GM23248 (cell line): ENCODE results near the gene LFNG. TPM values are rescaled to one million over a fixed set of nuclear protein-coding genes. Genes with fewer than 3 reads are reported as not detected.
A peak's percentile ranks its signal among the peaks of the same experiment; 100 is the strongest.

Experiments
- DNase-seq: peaks from one replicate; pipeline ENCODE4 v3.0.0-alpha.2; 2015
- H2AFZ ChIP-seq: fragments of 200-600 bp; sonication (generic); 2 replicates; pipeline ENCODE4 v1.6.1; 2016; ENCODE audit warnings: antibody characterized with exemption
- H3F3A ChIP-seq: fragments of 200-600 bp; sonication (generic); 2 replicates; pipeline ENCODE4 v1.6.1; 2016; ENCODE audit warnings: mild to moderate bottlenecking, antibody characterized with exemption, mixed run types; ENCODE audit not compliant: insufficient read depth
- H3K27ac ChIP-seq: fragments of 200-600 bp; sonication (generic); 2 replicates; pipeline ENCODE4 v1.5.1; 2016; ENCODE audit warnings: mild to moderate bottlenecking
- H3K27me3 ChIP-seq: fragments of 200-600 bp; sonication (generic); replicated peaks from 2 replicates; pipeline ENCODE4 v1.6.1; 2016; ENCODE audit warnings: mild to moderate bottlenecking; ENCODE audit not compliant: insufficient read depth
- H3K36me3 ChIP-seq: fragments of 200-600 bp; sonication (generic); 2 replicates; pipeline ENCODE4 v1.6.1; 2016; ENCODE audit warnings: low read depth, mild to moderate bottlenecking
- H3K4me1 ChIP-seq: fragments of 200-600 bp; sonication (generic); 2 replicates; pipeline ENCODE4 v1.6.1; 2016; ENCODE audit warnings: mild to moderate bottlenecking; ENCODE audit not compliant: insufficient read depth
- H3K4me2 ChIP-seq: fragments of 200-600 bp; sonication (generic); one replicate; pipeline ENCODE4 v1.6.1; 2016; ENCODE audit warnings: mild to moderate bottlenecking; ENCODE audit not compliant: unreplicated experiment
- H3K4me3 ChIP-seq: fragments of 200-600 bp; sonication (generic); 2 replicates; pipeline ENCODE4 v1.5.1; 2016; ENCODE audit warnings: mild to moderate bottlenecking
- H3K79me2 ChIP-seq: fragments of 200-600 bp; sonication (generic); 2 replicates; pipeline ENCODE4 v1.6.1; 2016; ENCODE audit warnings: mild to moderate bottlenecking; ENCODE audit not compliant: insufficient read depth
- H3K9ac ChIP-seq: fragments of 200-600 bp; sonication (generic); 2 replicates; pipeline ENCODE4 v1.6.1; 2016; ENCODE audit warnings: mild to moderate bottlenecking
- H3K9me2 ChIP-seq: fragments of 200-600 bp; sonication (generic); 2 replicates; pipeline ENCODE4 v1.6.1; 2016; ENCODE audit warnings: mixed run types, mild to moderate bottlenecking, moderate library complexity; ENCODE audit not compliant: insufficient read depth
- H3K9me3 ChIP-seq: fragments of 200-600 bp; sonication (generic); one replicate; pipeline ENCODE4 v1.6.1; 2017; ENCODE audit warnings: low read depth
- H4K20me1 ChIP-seq: fragments of 200-600 bp; sonication (generic); 2 replicates; pipeline ENCODE4 v1.6.0; 2016; ENCODE audit not compliant: insufficient read depth
- EZH2 ChIP-seq: fragments of 200-600 bp; sonication (generic); IDR thresholded peaks from 2 replicates; pipeline ENCODE4 v1.6.1; 2018; ENCODE audit warnings: antibody characterized with exemption, mild to moderate bottlenecking; ENCODE audit not compliant: insufficient read depth, poor library complexity, severe bottlenecking
- EZH2phosphoT487 ChIP-seq: fragments of 200-600 bp; sonication (generic); IDR thresholded peaks from 2 replicates; pipeline ENCODE4 v1.6.1; 2018; ENCODE audit warnings: antibody characterized with exemption, moderate library complexity, mild to moderate bottlenecking, low read depth; ENCODE audit not compliant: insufficient read depth
- WGBS, 2 experiments: methylation state at CpG; one replicate each; pipeline ENCODE4 v1.1.6; 2015 to 2017; ENCODE audit warnings: low lambda C conversion rate in 2 of 2, low coverage in 1 of 2; ENCODE audit errors: missing lambda C conversion rate in 2 of 2; 5-methylcytosine and 5-hydroxymethylcytosine counted together
- in situ Hi-C: fragments of 300-500 bp; cut with MboI; formaldehyde crosslinking; loops from 2 replicates; pipeline ENCODE4 v1.15.0; 2020
- polyA plus RNA-seq: library from polyadenylated mRNA; unstranded; fragments of >200 nt; fragmentation: Nextera tagmentation; extraction: Ambion mirVana; gene quantifications from 2 replicates; pipeline ENCODE4 v1.2.1, GENCODE V29; 2016
- total RNA-seq: library from RNA; depleted of rRNA; stranded (reverse); fragments of >200 nt; shearing (Covaris generic); gene quantifications from 2 replicates; pipeline ENCODE4 v1.2.3, GENCODE V29; 2014

Gene LFNG
- total and polyA plus RNA-seq, 2 experiments from 2014 or later = 0.18 to 3.6 TPM

DNA sequence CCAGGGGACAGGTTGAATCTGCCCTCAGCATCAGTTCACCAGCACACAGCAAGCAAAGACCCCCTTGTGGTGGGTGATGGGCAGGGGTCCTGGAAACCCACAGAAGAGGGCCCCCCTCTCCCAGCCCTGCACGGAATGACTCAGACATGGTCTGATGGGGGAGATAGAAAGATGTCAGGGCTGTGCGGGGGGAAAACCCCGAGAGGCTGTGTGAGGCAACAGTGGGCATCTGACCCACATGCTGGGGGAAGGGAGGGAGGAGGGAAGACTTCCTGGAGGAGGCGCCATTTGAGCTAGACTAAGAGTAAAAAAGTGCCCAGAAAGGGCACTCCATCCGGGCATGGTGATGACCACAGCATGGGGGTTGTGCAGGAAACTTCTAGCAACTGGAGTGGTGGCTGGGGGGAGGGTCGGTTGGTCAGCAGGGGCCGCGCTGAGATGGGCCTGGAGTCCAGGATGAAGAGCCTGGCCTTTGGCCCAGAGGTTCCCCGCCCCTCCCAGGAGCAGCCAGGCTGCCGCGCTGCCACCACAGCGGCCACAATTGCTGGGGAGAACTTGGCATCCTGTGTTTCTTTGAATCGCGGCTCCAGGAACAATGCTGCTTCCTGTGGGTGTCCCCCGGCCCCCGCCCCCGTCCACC is 2.5 kb downstream of the LFNG start:
- no peak overlapping the region for H3K9ac ChIP-seq
- 37 to 43% methylated on average over 7 to 17 of the region's 17 CpGs for WGBS, 2 experiments
- TF ChIP-seq EZH2phosphoT487 (no peak), EZH2 (no peak)
- no peaks in the 10 kb centered on the region for H3K9me2 ChIP-seq
- no peaks in the 10 kb centered on the region for H3K36me3 ChIP-seq
- H3K4me1 ChIP-seq = peaks cover 24% of the 10 kb centered on the region
- in situ Hi-C loops = no loop called here
- H3K79me2 ChIP-seq = 0 out of 2 replicates have a peak, but pooled peaks cover 6% of the 10 kb centered on the region
- H4K20me1 ChIP-seq = no peaks in the 10 kb centered on the region
- H3F3A ChIP-seq = no peaks in the 10 kb centered on the region
- peak; percentile 37 for DNase-seq
- H3K27ac ChIP-seq = no peak overlapping the region
- no peak overlapping the region for H3K4me3 ChIP-seq
- no peaks in the 10 kb centered on the region for H3K27me3 ChIP-seq
- no peak overlapping the region for H3K4me2 ChIP-seq
- H2AFZ ChIP-seq = no peak overlapping the region
- H3K9me3 ChIP-seq = no peaks in the 10 kb centered on the region

DNA sequence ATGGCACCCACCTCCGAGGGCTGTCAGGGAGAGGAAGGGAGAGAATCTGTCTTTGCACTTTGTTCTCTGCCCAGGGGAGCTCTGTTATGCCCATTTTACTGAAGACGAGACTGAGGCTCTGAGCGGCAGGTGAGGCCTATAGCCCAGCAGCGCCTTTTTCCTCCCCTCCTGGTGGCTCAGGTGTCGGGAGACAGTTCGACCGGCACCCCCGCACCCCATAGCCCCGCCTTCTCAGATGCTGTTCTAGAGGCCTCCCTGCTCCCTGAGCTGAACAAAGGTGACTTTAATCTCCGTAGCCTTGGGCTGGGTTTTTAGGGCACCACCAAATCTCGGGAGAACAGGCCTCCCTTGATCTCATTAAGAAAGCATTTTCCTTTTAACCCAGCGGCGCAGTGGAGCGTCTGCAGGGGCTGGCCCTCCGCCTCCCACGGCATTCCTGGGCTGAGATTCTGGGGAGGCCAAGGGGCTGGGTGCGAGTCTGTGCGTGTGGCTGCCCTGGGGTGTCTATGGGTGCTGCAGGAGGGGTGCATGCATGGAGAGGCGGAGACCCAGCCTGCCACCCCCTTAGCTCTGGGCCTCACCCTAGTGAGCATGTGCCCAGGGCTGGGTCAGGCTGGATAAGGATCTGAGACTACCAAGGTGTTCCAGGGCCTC is 3.3 kb downstream of the LFNG start:
- H3K27me3 ChIP-seq = no peaks in the 10 kb centered on the region
- H2AFZ ChIP-seq = no peak overlapping the region
- DNase-seq = peak; percentile 52
- H3K4me3 ChIP-seq = no peak overlapping the region
- no peak for TF ChIP-seq EZH2phosphoT487
- TF ChIP-seq EZH2 = no peak
- H3K9ac ChIP-seq = no peak overlapping the region
- peaks cover 20% of the 10 kb centered on the region for H3K4me1 ChIP-seq
- no peaks in the 10 kb centered on the region for H3K9me3 ChIP-seq
- H3K36me3 ChIP-seq = no peaks in the 10 kb centered on the region
- H3K27ac ChIP-seq = no peak overlapping the region
- H3K9me2 ChIP-seq = no peaks in the 10 kb centered on the region
- H3K4me2 ChIP-seq = no peak overlapping the region
- 0 out of 2 replicates have a peak, but pooled peaks cover 6% of the 10 kb centered on the region for H3K79me2 ChIP-seq
- H3F3A ChIP-seq = no peaks in the 10 kb centered on the region
- WGBS, 2 experiments = 83% methylated on average over 19 of the region's 19 CpGs
- H4K20me1 ChIP-seq = no peaks in the 10 kb centered on the region
- in situ Hi-C loops = no loop called here

DNA sequence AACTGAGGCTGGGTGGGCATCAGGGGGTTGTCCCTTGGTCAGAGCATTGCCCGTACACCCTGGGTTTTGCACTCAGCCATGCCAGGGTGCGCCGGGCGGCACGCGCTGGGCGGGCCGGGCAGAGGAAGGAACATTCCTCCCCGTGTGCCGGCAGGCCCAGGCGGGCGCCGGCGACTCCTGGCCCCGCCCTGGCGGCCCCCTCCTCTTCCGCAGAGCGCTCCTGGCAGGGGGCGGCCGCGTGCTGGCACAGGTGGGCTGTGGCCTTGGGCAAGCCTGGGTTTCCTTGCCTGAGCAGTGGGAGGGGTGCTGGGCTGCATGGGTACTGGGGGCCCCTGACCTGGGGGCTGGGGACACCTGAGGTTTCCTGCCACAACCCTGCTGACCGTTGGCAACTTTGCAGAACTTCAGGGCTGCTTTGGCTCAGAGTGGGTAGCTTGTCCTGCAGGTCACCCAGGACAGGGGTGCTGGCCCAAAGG is 3.9 kb downstream of the LFNG start:
- Histone ChIP-seq H3K27ac (no peak overlapping the region), H3K4me2 (no peak overlapping the region), H2AFZ (no peak overlapping the region), H4K20me1 (no peaks in the 10 kb centered on the region), H3K79me2 (0 out of 2 replicates have a peak, but pooled peaks cover 6% of the 10 kb centered on the region), H3K9me2 (no peaks in the 10 kb centered on the region), H3K4me1 (peaks cover 20% of the 10 kb centered on the region), H3K36me3 (no peaks in the 10 kb centered on the region), H3K9me3 (no peaks in the 10 kb centered on the region), H3K4me3 (no peak overlapping the region), H3F3A (peaks cover 5% of the 10 kb centered on the region; the same call in 1 of the 2 replicates), H3K9ac (no peak overlapping the region), H3K27me3 (no peaks in the 10 kb centered on the region)
- WGBS, 2 experiments = 87 to 91% methylated on average over 15 to 21 of the region's 22 CpGs
- in situ Hi-C loops = no loop called here
- TF ChIP-seq EZH2phosphoT487 = no peak
- TF ChIP-seq EZH2 = no peak
- no peak for DNase-seq

DNA sequence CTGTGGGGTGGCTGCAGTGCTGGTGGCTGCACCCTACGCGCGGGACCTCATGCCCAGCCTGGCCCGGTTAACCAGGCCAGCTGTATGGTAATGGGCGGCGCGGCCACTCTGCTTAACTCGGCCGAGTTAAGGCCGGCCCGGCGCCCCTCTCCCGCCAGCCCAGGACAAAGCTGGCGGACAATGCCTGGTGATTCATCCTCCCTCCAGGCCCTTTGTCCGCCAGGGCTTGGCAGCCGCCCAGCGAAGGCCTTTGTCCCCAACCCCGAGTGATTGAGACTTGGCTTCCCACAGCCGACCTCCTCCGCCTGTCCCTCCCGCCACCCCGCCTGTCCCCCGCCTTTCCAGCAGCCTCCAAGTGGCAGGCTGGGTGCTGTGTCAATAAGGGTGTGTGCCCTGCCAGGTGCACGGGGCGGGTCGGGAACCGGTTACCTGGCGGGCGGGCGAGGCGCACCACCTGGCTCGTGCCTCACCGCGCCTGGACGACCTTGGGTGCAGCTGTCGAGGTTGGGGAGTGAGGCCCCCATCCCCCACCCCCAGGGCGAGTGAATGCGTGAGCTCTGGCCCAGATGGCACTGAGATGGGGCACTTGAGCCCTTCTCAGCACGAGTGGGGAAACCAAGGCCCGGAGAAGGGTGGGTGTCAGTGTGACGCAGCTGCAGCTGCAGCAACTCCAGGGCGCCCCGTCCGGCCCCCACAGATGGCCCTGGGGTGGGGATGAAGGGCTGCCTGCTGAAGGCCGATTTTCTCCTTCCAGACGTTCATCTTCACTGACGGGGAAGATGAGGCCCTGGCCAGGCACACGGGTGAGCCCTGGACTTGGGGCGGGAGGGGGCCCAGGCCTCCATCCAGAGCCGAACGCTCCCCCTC is 4.6 kb downstream of the LFNG start:
- Histone ChIP-seq H3K4me2 (no peak overlapping the region), H3K79me2 (0 out of 2 replicates have a peak, but pooled peaks cover 6% of the 10 kb centered on the region), H3K9me3 (no peaks in the 10 kb centered on the region), H3K4me3 (no peak overlapping the region), H3K27ac (no peak overlapping the region), H4K20me1 (no peaks in the 10 kb centered on the region), H2AFZ (no peak overlapping the region), H3K27me3 (no peaks in the 10 kb centered on the region), H3K36me3 (no peaks in the 10 kb centered on the region), H3K4me1 (peaks cover 26% of the 10 kb centered on the region), H3F3A (peaks cover 5% of the 10 kb centered on the region; the same call in 1 of the 2 replicates), H3K9me2 (no peaks in the 10 kb centered on the region), H3K9ac (no peak overlapping the region)
- peak; percentile 61 for DNase-seq
- 77 to 78% methylated on average over 22 to 47 of the region's 51 CpGs for WGBS, 2 experiments
- TF ChIP-seq EZH2phosphoT487 = no peak
- TF ChIP-seq EZH2 = no peak
- in situ Hi-C loops = no loop called here
